Mesendoderm (in vitro differentiated cells): ENCODE results near the gene POLR2L.

ENCODE experiments used
- DNase-seq: peaks from one replicate; pipeline ENCODE4 v3.0.0; 2013
- H2AK5ac ChIP-seq: 2 replicates; pipeline ENCODE4 v1.6.1; 2013; ENCODE audit warnings: low read length, inconsistent platforms
- H2BK120ac ChIP-seq: 2 replicates; pipeline ENCODE4 v1.6.1; 2013; ENCODE audit warnings: low read depth, mild to moderate bottlenecking, low read length, moderate library complexity, mixed read lengths
- H2BK15ac ChIP-seq: replicated peaks from 2 replicates; pipeline ENCODE4 v1.6.1; 2013; ENCODE audit warnings: low read depth, mild to moderate bottlenecking, moderate library complexity
- H2BK5ac ChIP-seq: 2 replicates; pipeline ENCODE4 v1.6.1; 2013; ENCODE audit warnings: low read length, inconsistent platforms
- H3K18ac ChIP-seq: 2 replicates; pipeline ENCODE4 v1.6.1; 2013; ENCODE audit warnings: mild to moderate bottlenecking, low read length, mixed read lengths
- H3K23ac ChIP-seq: one replicate; pipeline ENCODE4 v1.6.1; 2013; ENCODE audit warnings: low read length
- H3K27ac ChIP-seq: 2 replicates; pipeline ENCODE4 v1.5.1; 2013; ENCODE audit warnings: low read depth, mild to moderate bottlenecking, inconsistent platforms, low read length, moderate library complexity
- H3K27me3 ChIP-seq: 2 replicates; pipeline ENCODE4 v1.6.1; 2013; ENCODE audit warnings: low read length, control low read depth, mild to moderate bottlenecking, inconsistent platforms; ENCODE audit not compliant: insufficient read depth, poor library complexity
- H3K36me3 ChIP-seq: 2 replicates; pipeline ENCODE4 v1.6.1; 2013; ENCODE audit warnings: low read length, inconsistent platforms; ENCODE audit not compliant: control insufficient read depth, insufficient read depth
- H3K4ac ChIP-seq: one replicate; pipeline ENCODE4 v1.6.1; 2013; ENCODE audit warnings: low read depth, mild to moderate bottlenecking, low read length, moderate library complexity
- H3K4me1 ChIP-seq: 2 replicates; pipeline ENCODE4 v1.6.1; 2013; ENCODE audit warnings: low read depth, low read length, inconsistent platforms; ENCODE audit not compliant: control insufficient read depth
- H3K4me2 ChIP-seq: 2 replicates; pipeline ENCODE4 v1.6.1; 2013; ENCODE audit warnings: low read length
- H3K4me3 ChIP-seq: 2 replicates; pipeline ENCODE4 v1.5.1; 2013; ENCODE audit warnings: mild to moderate bottlenecking, low read length
- H3K56ac ChIP-seq: one replicate; pipeline ENCODE4 v1.6.1; 2013; ENCODE audit warnings: low read length
- H3K79me1 ChIP-seq: 2 replicates; pipeline ENCODE4 v1.6.1; 2013; ENCODE audit warnings: low read length, inconsistent platforms
- H3K79me2 ChIP-seq: 2 replicates; pipeline ENCODE4 v1.6.1; 2013; ENCODE audit warnings: mild to moderate bottlenecking, low read length; ENCODE audit not compliant: control insufficient read depth, insufficient read depth
- H3K9ac ChIP-seq: 2 replicates; pipeline ENCODE4 v1.6.1; 2013; ENCODE audit warnings: low read length, inconsistent platforms
- H4K5ac ChIP-seq: one replicate; pipeline ENCODE4 v1.6.1; 2013; ENCODE audit warnings: low read length
- H4K8ac ChIP-seq: one replicate; pipeline ENCODE4 v1.6.1; 2013; ENCODE audit warnings: low read depth, mild to moderate bottlenecking, control low read depth, low read length, moderate library complexity
- WGBS: extraction: QIAGEN DNeasy Blood & Tissue Kit; methylation state at CpG from one replicate; pipeline ENCODE4 v1.1.7; 2013; ENCODE audit warnings: low lambda C conversion rate, missing lambda C conversion rate; ENCODE audit not compliant: insufficient coverage; ENCODE audit errors: extremely low coverage; 5-methylcytosine and 5-hydroxymethylcytosine counted together

Gene POLR2L

GRCh38 chr11:871472-871871 lies 29.1 kb upstream of the POLR2L start:
- Histone ChIP-seq H3K9ac (no peak overlapping the region), H3K23ac (no peak overlapping the region), H4K8ac (no peak overlapping the region), H3K4me3 (no peak overlapping the region), H4K5ac (no peak overlapping the region), H3K4me2 (no peak overlapping the region), H3K79me1 (no peaks in the 10 kb centered on the region), H3K27ac (no peak overlapping the region), H2BK5ac (no peak overlapping the region), H3K36me3 (no peaks in the 10 kb centered on the region), H3K79me2 (no peaks in the 10 kb centered on the region), H2AK5ac (no peak overlapping the region), H3K4ac (no peak overlapping the region), H3K27me3 (no peaks in the 10 kb centered on the region), H3K18ac (no peak overlapping the region), H3K4me1 (no peaks in the 10 kb centered on the region), H2BK120ac (no peak overlapping the region), H2BK15ac (no peak overlapping the region), H3K56ac (no peak overlapping the region)
- WGBS: no CpG with 5 or more reads among the region's 9 CpGs
- DNase-seq: no peak

DNA sequence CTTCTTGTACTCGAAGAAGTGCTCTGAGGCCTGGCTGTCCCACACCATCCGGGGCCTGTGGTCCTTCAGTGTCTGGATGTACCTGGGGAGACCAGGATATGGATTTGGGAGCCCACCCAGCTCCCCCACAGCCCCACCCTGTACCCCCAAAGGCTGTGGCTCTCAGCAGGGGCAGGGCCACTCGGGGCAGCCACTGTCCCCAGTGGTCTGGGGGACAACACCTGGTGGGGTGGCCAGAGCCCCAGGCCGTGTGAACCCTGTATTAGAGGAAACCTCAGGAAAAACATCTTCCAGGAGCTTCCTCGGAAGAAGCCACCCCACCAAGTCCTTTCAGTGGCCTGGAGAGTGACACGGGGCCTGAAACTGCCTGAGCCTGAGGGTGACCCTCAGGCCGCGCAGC lies 28.1 kb upstream of the POLR2L start:
- H2AK5ac ChIP-seq: no peak overlapping the region
- H3K27me3 ChIP-seq: no peaks in the 10 kb centered on the region
- H3K9ac ChIP-seq: no peak overlapping the region
- no peak overlapping the region for H3K27ac ChIP-seq
- no peak overlapping the region for H3K4me2 ChIP-seq
- H2BK120ac ChIP-seq: no peak overlapping the region
- H3K79me1 ChIP-seq: no peaks in the 10 kb centered on the region
- no peak overlapping the region for H4K8ac ChIP-seq
- H3K23ac ChIP-seq: no peak overlapping the region
- no peak overlapping the region for H3K18ac ChIP-seq
- H2BK5ac ChIP-seq: no peak overlapping the region
- no peak for DNase-seq
- no peak overlapping the region for H4K5ac ChIP-seq
- WGBS: no CpG with 5 or more reads among the region's 8 CpGs
- H2BK15ac ChIP-seq: no peak overlapping the region
- H3K79me2 ChIP-seq: no peaks in the 10 kb centered on the region
- no peaks in the 10 kb centered on the region for H3K4me1 ChIP-seq
- no peak overlapping the region for H3K4me3 ChIP-seq
- H3K56ac ChIP-seq: no peak overlapping the region
- H3K36me3 ChIP-seq: no peaks in the 10 kb centered on the region
- H3K4ac ChIP-seq: no peak overlapping the region

- no peak overlapping the region for H3K4me2 ChIP-seq
- no peak overlapping the region for H2AK5ac ChIP-seq
- H2BK5ac ChIP-seq: no peak overlapping the region
- no peak overlapping the region for H4K5ac ChIP-seq
- no peaks in the 10 kb centered on the region for H3K79me1 ChIP-seq
- H3K27ac ChIP-seq: no peak overlapping the region
- no peaks in the 10 kb centered on the region for H3K36me3 ChIP-seq
- no peaks in the 10 kb centered on the region for H3K27me3 ChIP-seq
- no CpG with 5 or more reads among the region's 8 CpGs for WGBS
- H3K9ac ChIP-seq: no peak overlapping the region
- H3K18ac ChIP-seq: no peak overlapping the region
- no peak overlapping the region for H3K4ac ChIP-seq
- no peak overlapping the region for H3K56ac ChIP-seq
- H4K8ac ChIP-seq: no peak overlapping the region
- no peak for DNase-seq
- no peaks in the 10 kb centered on the region for H3K4me1 ChIP-seq
- no peak overlapping the region for H3K23ac ChIP-seq
- H2BK120ac ChIP-seq: no peak overlapping the region
- no peak overlapping the region for H3K4me3 ChIP-seq
- no peaks in the 10 kb centered on the region for H3K79me2 ChIP-seq
- H2BK15ac ChIP-seq: no peak overlapping the region
These were observed 27.7 kb upstream of the POLR2L start for GRCh38 chr11:870127-870413.

- no peak overlapping the region for H3K18ac ChIP-seq
- H3K27me3 ChIP-seq: no peaks in the 10 kb centered on the region
- H3K56ac ChIP-seq: no peak overlapping the region
- H4K5ac ChIP-seq: no peak overlapping the region
- WGBS: no CpG with 5 or more reads among the region's 25 CpGs
- H3K79me2 ChIP-seq: no peaks in the 10 kb centered on the region
- H3K27ac ChIP-seq: no peak overlapping the region
- H3K4me2 ChIP-seq: no peak overlapping the region
- no peak overlapping the region for H3K4me3 ChIP-seq
- H3K79me1 ChIP-seq: no peaks in the 10 kb centered on the region
- H4K8ac ChIP-seq: no peak overlapping the region
- H3K4me1 ChIP-seq: no peaks in the 10 kb centered on the region
- H3K4ac ChIP-seq: no peak overlapping the region
- H3K36me3 ChIP-seq: no peaks in the 10 kb centered on the region
- no peak overlapping the region for H3K23ac ChIP-seq
- DNase-seq: no peak
- no peak overlapping the region for H2BK15ac ChIP-seq
- H2AK5ac ChIP-seq: no peak overlapping the region
- H2BK5ac ChIP-seq: no peak overlapping the region
- H2BK120ac ChIP-seq: no peak overlapping the region
- H3K9ac ChIP-seq: no peak overlapping the region
These were observed 27.2 kb upstream of the POLR2L start for GRCh38 chr11:869399-870126.

- H3K79me1 ChIP-seq: no peaks in the 10 kb centered on the region
- no peak overlapping the region for H3K27ac ChIP-seq
- H3K4me2 ChIP-seq: no peak overlapping the region
- H3K18ac ChIP-seq: no peak overlapping the region
- no peak overlapping the region for H3K4ac ChIP-seq
- H2BK15ac ChIP-seq: no peak overlapping the region
- H3K27me3 ChIP-seq: no peaks in the 10 kb centered on the region
- H3K4me3 ChIP-seq: no peak overlapping the region
- no peaks in the 10 kb centered on the region for H3K79me2 ChIP-seq
- H2AK5ac ChIP-seq: no peak overlapping the region
- no peaks in the 10 kb centered on the region for H3K4me1 ChIP-seq
- WGBS: no CpG with 5 or more reads among the region's 12 CpGs
- no peak for DNase-seq
- H3K9ac ChIP-seq: no peak overlapping the region
- no peak overlapping the region for H3K23ac ChIP-seq
- H2BK5ac ChIP-seq: no peak overlapping the region
- no peaks in the 10 kb centered on the region for H3K36me3 ChIP-seq
- H2BK120ac ChIP-seq: no peak overlapping the region
- no peak overlapping the region for H3K56ac ChIP-seq
- H4K8ac ChIP-seq: no peak overlapping the region
- no peak overlapping the region for H4K5ac ChIP-seq
These were observed 26.5 kb upstream of the POLR2L start for GRCh38 chr11:868802-869201.

- H3K23ac ChIP-seq: no peak overlapping the region
- no peak overlapping the region for H2AK5ac ChIP-seq
- H3K79me1 ChIP-seq: no peaks in the 10 kb centered on the region
- H3K18ac ChIP-seq: no peak overlapping the region
- H3K27me3 ChIP-seq: no peaks in the 10 kb centered on the region
- no peak overlapping the region for H3K27ac ChIP-seq
- DNase-seq: no peak
- no peaks in the 10 kb centered on the region for H3K36me3 ChIP-seq
- H4K5ac ChIP-seq: no peak overlapping the region
- H3K9ac ChIP-seq: no peak overlapping the region
- no peak overlapping the region for H3K4ac ChIP-seq
- no CpG with 5 or more reads among the region's 17 CpGs for WGBS
- H3K79me2 ChIP-seq: no peaks in the 10 kb centered on the region
- H3K4me1 ChIP-seq: no peaks in the 10 kb centered on the region
- no peak overlapping the region for H3K56ac ChIP-seq
- H2BK120ac ChIP-seq: no peak overlapping the region
- no peak overlapping the region for H2BK15ac ChIP-seq
- H4K8ac ChIP-seq: no peak overlapping the region
- no peak overlapping the region for H3K4me2 ChIP-seq
- H2BK5ac ChIP-seq: no peak overlapping the region
- H3K4me3 ChIP-seq: no peak overlapping the region
These were observed 26.1 kb upstream of the POLR2L start for GRCh38 chr11:868394-868793.
